Measurements from ENCODE around the gene RALGDS. TPM values are rescaled to one million over a fixed set of nuclear protein-coding genes. Genes with fewer than 3 reads are reported as not detected.
A peak's percentile ranks its signal among the peaks of the same experiment; 100 is the strongest.

RALGDS gene
- total RNA-seq, 2 donors from 2014 or later: 28.0 to 30.7 TPM

GRCh38 chr9:133161547-133161950, 40.5 kb upstream of the RALGDS start:
- TF ChIP-seq CTCF (conservative IDR thresholded peaks at IDR 0.05): no peak
- H3K9ac ChIP-seq (ENCODE audit: extremely low read depth, low read length, poor library complexity, severe bottlenecking): no peak overlapping the region
- no peak for DNase-seq
- H3K9me3 ChIP-seq (ENCODE audit: control insufficient read depth, low read length): no peaks in the 10 kb centered on the region
- H3K27me3 Mint-ChIP-seq (ENCODE audit: insufficient read depth): peaks cover 8% of the 10 kb centered on the region
- no peaks in the 10 kb centered on the region for H3K4me1 ChIP-seq (ENCODE audit: control insufficient read depth, insufficient read depth, low read length)
- no peak overlapping the region for H3K4me3 ChIP-seq (ENCODE audit: low read length)
- no peak overlapping the region for H3K27ac Mint-ChIP-seq
- no peaks in the 10 kb centered on the region for H3K9me3 Mint-ChIP-seq
- peaks cover 32% of the 10 kb centered on the region for H3K36me3 Mint-ChIP-seq (ENCODE audit: low read depth)
- H3K4me3 Mint-ChIP-seq: no peak overlapping the region
- 92 to 97% methylated on average over 4 of the region's 4 CpGs for WGBS, 2 experiments (ENCODE audit: insufficient coverage in 1 of 2, insufficient read length in 1 of 2)
- no peaks in the 10 kb centered on the region for H3K27me3 ChIP-seq (ENCODE audit: control insufficient read depth, insufficient read depth, low read length, poor library complexity, severe bottlenecking)
- H3K27ac ChIP-seq (ENCODE audit: low read depth, low read length): no peak overlapping the region
- H3K36me3 ChIP-seq (ENCODE audit: control insufficient read depth, insufficient read depth, low read length): peaks cover 21% of the 10 kb centered on the region
- peaks cover 3% of the 10 kb centered on the region for H3K4me1 Mint-ChIP-seq

DNA sequence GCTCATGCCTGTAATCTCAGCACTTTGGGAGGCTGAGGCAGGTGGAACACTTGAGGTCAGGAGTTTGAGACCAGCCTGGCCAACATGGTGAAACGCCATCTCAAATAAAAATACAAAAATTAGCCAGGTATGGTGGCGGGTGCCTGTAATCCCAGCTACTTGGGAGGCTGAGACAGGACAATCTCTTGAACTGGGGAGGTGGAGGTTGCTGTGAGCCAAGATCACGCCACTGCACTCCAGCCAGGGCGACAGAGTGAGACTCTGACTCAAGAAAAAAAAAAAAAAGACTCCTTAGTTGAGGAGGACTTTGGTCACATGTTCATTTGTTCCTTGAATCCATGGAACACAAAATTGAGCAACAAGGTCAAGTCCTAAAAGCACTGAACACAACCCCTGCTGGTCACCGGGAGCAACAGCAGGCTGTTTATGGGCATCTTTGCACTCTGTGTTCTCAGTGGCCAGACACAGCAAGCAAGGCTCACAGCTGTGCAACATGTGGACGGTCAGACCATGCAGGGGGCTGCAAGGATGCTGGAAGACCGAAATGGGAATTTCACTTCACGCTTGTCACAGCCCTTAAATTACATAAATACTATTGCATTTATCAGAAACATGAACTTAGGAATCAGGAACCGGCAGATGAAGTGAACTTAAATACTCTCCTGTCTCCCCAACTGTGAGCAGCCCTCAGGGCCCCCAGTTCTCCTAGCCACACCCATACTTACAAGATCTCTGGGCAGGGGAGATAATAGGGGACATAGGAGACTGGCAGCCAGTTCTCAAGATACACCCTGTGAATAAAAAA, 39.9 kb upstream of the RALGDS start:
- TF ChIP-seq CTCF (conservative IDR thresholded peaks at IDR 0.05): peak; percentile 76
- no peak overlapping the region for H3K27ac ChIP-seq (ENCODE audit: low read depth, low read length)
- Mint-ChIP-seq H3K36me3 (ENCODE audit: low read depth) (peaks cover 34% of the 10 kb centered on the region), H3K9me3 (no peaks in the 10 kb centered on the region), H3K27me3 (ENCODE audit: insufficient read depth) (peaks cover 8% of the 10 kb centered on the region), H3K27ac (no peak overlapping the region), H3K4me1 (peaks cover 3% of the 10 kb centered on the region), H3K4me3 (no peak overlapping the region)
- H3K9ac ChIP-seq (ENCODE audit: extremely low read depth, low read length, poor library complexity, severe bottlenecking): no peak overlapping the region
- H3K4me1 ChIP-seq (ENCODE audit: control insufficient read depth, insufficient read depth, low read length): no peaks in the 10 kb centered on the region
- H3K9me3 ChIP-seq (ENCODE audit: control insufficient read depth, low read length): no peaks in the 10 kb centered on the region
- WGBS, 2 experiments (ENCODE audit: insufficient coverage in 1 of 2, insufficient read length in 1 of 2): 71 to 83% methylated on average over 7 to 9 of the region's 9 CpGs
- peaks cover 21% of the 10 kb centered on the region for H3K36me3 ChIP-seq (ENCODE audit: control insufficient read depth, insufficient read depth, low read length)
- H3K4me3 ChIP-seq (ENCODE audit: low read length): no peak overlapping the region
- no peaks in the 10 kb centered on the region for H3K27me3 ChIP-seq (ENCODE audit: control insufficient read depth, insufficient read depth, low read length, poor library complexity, severe bottlenecking)
- peak; percentile 76 for DNase-seq

DNA sequence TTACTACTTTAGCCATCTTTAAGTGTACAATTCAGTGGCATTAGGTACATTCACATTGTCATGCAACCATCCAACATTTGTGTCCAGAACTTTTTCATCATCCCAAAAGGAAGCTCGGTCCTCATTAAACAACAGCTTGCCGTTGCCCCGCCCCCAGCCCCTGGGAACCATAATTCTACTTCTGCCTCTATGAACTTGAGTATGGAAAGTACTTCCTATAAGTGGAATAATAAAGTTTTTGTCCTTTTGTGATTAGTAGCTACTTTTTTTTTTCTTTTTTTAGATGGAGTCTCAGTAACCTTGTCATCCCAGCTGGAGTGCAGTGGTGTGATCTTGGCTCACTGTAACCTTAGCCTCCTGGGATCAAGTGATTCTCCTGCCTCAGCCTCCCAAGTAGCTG, 37.7 kb upstream of the RALGDS start:
- Histone ChIP-seq H3K9me3 (ENCODE audit: control insufficient read depth, low read length) (no peaks in the 10 kb centered on the region), H3K27ac (ENCODE audit: low read depth, low read length) (no peak overlapping the region), H3K36me3 (ENCODE audit: control insufficient read depth, insufficient read depth, low read length) (peaks cover 28% of the 10 kb centered on the region), H3K9ac (ENCODE audit: extremely low read depth, low read length, poor library complexity, severe bottlenecking) (no peak overlapping the region), H3K4me1 (ENCODE audit: control insufficient read depth, insufficient read depth, low read length) (no peaks in the 10 kb centered on the region), H3K4me3 (ENCODE audit: low read length) (no peak overlapping the region), H3K27me3 (ENCODE audit: control insufficient read depth, insufficient read depth, low read length, poor library complexity, severe bottlenecking) (no peaks in the 10 kb centered on the region)
- DNase-seq: no peak
- no peak overlapping the region for H3K27ac Mint-ChIP-seq
- H3K27me3 Mint-ChIP-seq (ENCODE audit: insufficient read depth): peaks cover 7% of the 10 kb centered on the region
- WGBS, 2 experiments (ENCODE audit: insufficient coverage in 1 of 2, insufficient read length in 1 of 2): 92% methylated on average over 3 of the region's 3 CpGs; no CpG with 5 or more reads in 1 of the 2 experiments
- H3K9me3 Mint-ChIP-seq: no peaks in the 10 kb centered on the region
- no peak for TF ChIP-seq CTCF (conservative IDR thresholded peaks at IDR 0.05)
- H3K36me3 Mint-ChIP-seq (ENCODE audit: low read depth): peaks cover 48% of the 10 kb centered on the region
- H3K4me1 Mint-ChIP-seq: no peaks in the 10 kb centered on the region
- no peak overlapping the region for H3K4me3 Mint-ChIP-seq
